ENCODE results near the gene JADE3. TPM values are rescaled to one million over a fixed set of nuclear protein-coding genes. Genes with fewer than 3 reads are reported as not detected.

The JADE3 gene
- total and polyA plus RNA-seq, 11 donors: 1.4 to 11.2 (median 5.9) TPM

GRCh38 chrX:47061238-47061919 lies 149.2 kb downstream of the JADE3 start:
- no peaks in the 10 kb centered on the region for H3K4me1 ChIP-seq
- intact Hi-C loops (cut with DNase I): no loop called here
- 73 to 87% (median 76%) methylated on average over 2 of the region's 2 CpGs for WGBS, 4 donors
- TF ChIP-seq CTCF (IDR thresholded peaks at IDR 0.05): no peak
- no peak for TF ChIP-seq POLR2A (IDR thresholded peaks at IDR 0.05)
- no peak overlapping the region for H3K27ac ChIP-seq
- ATAC-seq (no peak), DNase-seq (no peak)
- no peak overlapping the region for H3K4me3 ChIP-seq
- no peaks in the 10 kb centered on the region for H3K9me3 ChIP-seq
- peaks cover 0 to 40% (median 0%) of the 10 kb centered on the region in 9 donors for H3K27me3 ChIP-seq
- H3K36me3 ChIP-seq: peaks cover 0 to 8% (median 0%) of the 10 kb centered on the region in 9 donors

- Histone ChIP-seq H3K4me3 (no peak overlapping the region), H3K36me3 (peaks cover 0 to 4% (median 0%) of the 10 kb centered on the region in 9 donors), H3K9me3 (no peaks in the 10 kb centered on the region), H3K4me1 (no peaks in the 10 kb centered on the region), H3K27me3 (peaks cover 0 to 44% (median 0%) of the 10 kb centered on the region in 9 donors), H3K27ac (no peak overlapping the region)
- no peak for TF ChIP-seq POLR2A (IDR thresholded peaks at IDR 0.05)
- no peak for TF ChIP-seq CTCF (IDR thresholded peaks at IDR 0.05)
- ATAC-seq: no peak
- intact Hi-C loops (cut with DNase I): no loop called here
- 60 to 96% (median 83%) methylated on average over 2 of the region's 2 CpGs for WGBS, 4 donors
- DNase-seq: no peak
Observed at GRCh38 chrX:47063179-47063578, 151.0 kb downstream of the JADE3 start.

- TF ChIP-seq CTCF (IDR thresholded peaks at IDR 0.05): no peak
- TF ChIP-seq POLR2A (IDR thresholded peaks at IDR 0.05): no peak
- Histone ChIP-seq H3K36me3 (no peaks in the 10 kb centered on the region), H3K4me1 (no peaks in the 10 kb centered on the region), H3K27me3 (peaks cover 0 to 32% (median 0%) of the 10 kb centered on the region in 9 donors), H3K27ac (no peak overlapping the region), H3K4me3 (no peak overlapping the region), H3K9me3 (no peaks in the 10 kb centered on the region)
- intact Hi-C loops (cut with DNase I): no loop called here
- WGBS, 4 donors: 66 to 93% (median 74%) methylated on average over 3 of the region's 3 CpGs
- ATAC-seq (no peak), DNase-seq (no peak)
Observed at GRCh38 chrX:47068214-47068613, 156.0 kb downstream of the JADE3 start.

- no peak for DNase-seq
Observed at GRCh38 chrX:47068720-47069119, 156.5 kb downstream of the JADE3 start.

More at GRCh38 chrX:47068720-47069119, 156.5 kb downstream of the JADE3 start:
- no peak overlapping the region for H3K27ac ChIP-seq
- peaks cover 0 to 27% (median 0%) of the 10 kb centered on the region in 9 donors for H3K27me3 ChIP-seq
- no peaks in the 10 kb centered on the region for H3K4me1 ChIP-seq
- intact Hi-C loops (cut with DNase I): no loop called here
- no peak for TF ChIP-seq POLR2A (IDR thresholded peaks at IDR 0.05)
- TF ChIP-seq CTCF (IDR thresholded peaks at IDR 0.05): no peak
- H3K36me3 ChIP-seq: no peaks in the 10 kb centered on the region
- no peak for ATAC-seq
- H3K4me3 ChIP-seq: no peak overlapping the region
- no peaks in the 10 kb centered on the region for H3K9me3 ChIP-seq

Data from heart left ventricle (tissue), 16 donors.